SHP77 (cell line): ENCODE data around the gene NSUN2.

Source experiments
- DNase-seq, 2 experiments: peaks; one replicate each; lab custom pipeline; 2025; lab: John Stamatoyannopoulos, UW

The NSUN2 gene

DNA sequence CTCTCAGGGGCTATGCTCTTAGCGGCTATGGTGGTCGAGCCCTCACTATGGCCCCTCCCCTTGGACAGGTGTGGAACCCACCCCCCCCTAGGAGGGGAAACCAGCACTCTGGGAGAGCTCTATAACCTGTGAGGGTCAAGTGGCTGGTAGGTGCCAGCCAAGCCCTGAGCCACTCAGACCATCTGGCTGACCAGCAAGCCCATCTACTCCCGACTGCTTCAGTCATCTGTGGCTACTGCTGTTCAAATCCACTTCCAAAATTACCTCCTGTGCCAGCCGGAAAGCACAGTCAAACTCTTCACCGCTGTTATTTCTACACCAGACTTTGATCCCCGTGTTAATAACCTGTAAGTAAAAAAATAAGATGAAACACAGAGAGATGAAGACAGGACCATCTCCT, 28.5 kb downstream of the NSUN2 start:
- DNase-seq, result no peak

DNA sequence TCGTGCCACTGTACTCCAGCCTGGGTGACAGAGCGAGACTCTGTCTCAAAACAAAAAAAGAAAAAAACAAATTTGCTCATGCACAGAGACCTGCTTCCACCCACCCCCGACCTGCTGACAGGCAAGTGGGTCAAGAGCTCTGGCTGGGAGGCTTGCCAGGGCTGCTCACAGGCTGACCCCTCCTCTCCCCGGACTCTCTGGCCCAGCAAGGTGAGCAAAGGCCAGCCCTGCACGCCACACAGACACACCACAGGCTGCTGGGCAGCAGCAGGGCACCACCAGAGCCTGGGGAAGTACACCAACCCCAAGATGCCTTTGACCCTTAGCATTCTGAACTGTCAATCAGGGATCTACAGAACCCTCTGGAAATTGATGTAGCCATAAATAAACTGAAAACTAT, 29.2 kb downstream of the NSUN2 start:
- peak; percentile 4 to 6 for DNase-seq

DNA sequence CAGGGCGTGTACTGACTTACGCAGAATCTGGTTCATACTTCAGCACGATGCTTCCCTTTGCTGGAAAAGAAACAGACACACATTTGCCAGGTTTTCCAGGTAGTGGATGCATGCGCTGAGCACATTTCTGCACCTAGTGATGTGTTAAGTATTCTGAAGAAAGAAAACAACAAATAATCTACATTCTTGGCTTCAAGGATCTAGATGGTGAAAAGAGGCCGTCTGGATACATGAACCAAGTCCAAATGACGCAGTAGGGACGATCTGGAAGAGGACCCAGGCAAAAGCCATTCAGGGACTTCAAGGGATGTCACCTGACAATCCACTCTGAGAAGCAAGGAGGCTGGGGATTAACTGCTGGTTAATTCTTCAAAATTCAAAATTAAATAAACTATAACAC, 30.4 kb downstream of the NSUN2 start:
- DNase-seq, result no peak

DNA sequence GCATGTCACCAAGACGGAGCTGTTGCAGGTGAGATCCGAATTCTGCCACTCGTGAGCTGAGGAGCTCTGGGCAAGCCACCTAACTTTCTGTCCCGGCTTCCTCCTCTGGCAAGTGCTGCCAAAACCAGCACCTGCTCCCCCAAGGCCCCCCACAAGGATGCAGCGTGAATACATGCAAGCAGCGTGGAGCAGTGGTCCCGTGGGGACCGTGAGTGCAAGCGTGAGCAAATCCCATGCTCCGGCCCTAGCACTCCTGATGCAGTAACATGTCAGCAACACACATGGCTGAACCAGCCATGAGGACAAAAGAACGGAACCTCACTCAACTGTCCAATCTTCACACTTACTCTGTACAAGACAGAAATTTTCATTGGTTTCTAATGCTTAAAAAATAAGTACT, 31.0 kb downstream of the NSUN2 start:
- DNase-seq, result no peak

DNA sequence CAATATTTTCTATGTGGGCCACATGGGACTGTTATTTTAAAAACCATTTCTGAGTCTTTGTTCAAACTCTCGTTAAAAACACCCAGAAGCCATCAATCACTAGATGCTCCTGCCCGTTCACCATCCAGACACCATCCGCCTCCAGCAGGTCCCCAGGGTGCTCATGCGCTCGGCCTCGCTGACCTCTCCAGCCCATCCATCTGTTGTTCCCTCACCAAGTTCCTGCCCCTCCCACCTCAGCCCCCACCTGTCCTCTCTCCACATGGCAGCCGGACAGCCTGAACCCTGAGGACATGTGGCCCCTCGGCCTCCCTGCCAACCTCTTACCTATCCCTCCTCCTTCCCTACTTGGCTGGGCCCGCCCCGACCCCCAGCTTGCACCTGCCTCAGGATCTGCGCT, 31.6 kb downstream of the NSUN2 start:
- DNase-seq, result no peak

DNA sequence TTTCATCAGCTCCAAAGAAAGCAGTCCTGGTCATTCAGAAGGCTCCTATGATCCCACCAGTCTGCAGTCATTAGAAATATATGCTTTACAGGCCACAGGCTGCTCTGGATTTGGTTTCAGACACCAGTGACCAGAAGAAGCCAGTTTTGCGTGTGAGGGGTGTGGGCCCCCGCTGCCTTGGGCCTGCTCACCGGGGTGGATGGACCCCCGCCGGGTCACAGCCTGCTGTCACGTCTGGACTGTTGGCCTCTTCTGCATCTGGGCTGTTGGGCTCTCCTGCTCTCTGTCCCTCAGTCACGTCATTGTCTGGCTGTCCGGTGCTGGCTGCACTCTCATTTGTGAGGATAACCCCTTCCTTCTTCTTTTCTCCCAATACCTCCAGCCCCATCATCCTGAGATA, 33.1 kb downstream of the NSUN2 start:
- DNase-seq, result no peak

DNA sequence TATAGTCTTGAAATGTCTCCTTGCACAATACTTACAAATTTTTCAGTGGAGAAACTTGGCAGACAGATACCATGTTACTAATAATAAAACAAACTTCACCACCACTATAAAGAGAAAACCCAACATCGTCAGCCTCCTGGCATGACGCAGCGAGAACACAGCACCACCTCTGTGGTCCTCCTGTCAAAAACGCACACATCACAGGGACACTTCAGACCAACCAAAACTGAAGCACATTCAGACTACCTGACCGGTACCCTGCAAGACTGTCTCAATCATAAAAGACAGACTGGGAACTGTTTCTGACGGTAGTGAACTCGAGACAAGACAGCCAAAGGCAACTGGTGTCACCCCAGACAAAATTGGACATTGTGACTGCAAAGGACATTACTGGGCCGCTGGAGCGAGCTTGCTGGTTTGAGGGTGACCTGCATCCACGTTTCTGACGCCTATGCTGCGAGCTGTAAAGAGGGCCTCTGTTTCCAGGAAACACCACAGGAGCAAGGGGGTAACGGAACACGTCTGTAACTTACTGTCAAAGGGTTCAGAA, 34.4 kb downstream of the NSUN2 start:
- no peak for DNase-seq

DNA sequence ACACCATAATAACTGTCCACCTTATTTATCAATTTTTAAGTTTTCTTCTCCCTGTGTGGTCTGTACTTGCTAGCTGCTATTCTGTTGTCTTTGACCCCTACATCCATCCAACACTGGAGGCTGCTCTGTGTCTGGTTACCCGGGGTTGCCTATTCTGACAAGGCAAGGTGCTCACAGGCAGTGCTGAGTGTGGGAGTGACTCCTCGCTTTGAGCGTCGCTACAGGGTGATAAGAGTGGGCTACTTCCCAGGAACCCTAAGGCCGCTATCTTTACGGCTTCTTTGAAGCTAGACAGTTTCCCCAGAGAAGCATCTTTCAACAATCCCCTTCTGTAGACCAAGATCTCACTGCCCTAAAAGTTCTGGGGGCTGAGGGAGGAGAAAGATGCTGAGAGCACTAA, 35.3 kb downstream of the NSUN2 start:
- no peak for DNase-seq

DNA sequence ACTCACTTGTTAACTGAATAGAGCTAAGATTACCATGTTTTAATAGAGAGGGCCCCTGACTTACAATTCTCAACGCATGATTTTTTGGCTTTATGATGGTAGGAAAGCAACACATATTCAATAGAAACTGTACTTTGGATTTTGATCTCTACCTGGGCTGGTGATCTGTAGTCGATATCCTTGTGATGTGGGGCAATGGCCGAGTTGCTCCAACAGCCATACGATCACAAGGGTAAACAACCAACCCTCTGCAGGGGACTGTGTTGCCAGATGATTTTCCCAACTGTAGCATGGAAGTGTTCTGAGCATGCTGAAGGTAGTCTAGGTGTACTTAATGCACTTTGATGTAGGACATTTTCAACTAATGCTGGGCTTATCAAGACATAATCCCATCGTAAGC, 36.5 kb downstream of the NSUN2 start:
- no peak for DNase-seq

DNA sequence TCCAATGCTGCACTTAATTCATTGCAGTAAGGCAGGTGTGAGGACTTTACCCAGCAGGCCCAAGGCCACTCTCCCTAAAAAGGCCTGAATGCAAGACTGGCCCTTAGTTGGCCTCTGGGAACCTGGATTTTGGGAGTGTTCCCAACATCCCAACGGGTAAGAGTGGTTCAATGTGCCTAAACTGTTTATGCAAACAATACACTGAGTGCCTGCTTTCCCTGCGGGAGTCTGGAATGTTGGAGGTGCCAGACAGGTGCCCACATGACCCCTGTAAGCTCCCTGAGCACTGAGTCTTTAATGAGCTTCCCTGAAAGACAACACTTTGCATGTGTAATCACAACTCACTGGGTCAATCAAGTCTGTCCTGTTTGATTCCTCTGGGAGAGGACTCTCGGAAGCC, 37.4 kb downstream of the NSUN2 start:
- no peak for DNase-seq

DNA sequence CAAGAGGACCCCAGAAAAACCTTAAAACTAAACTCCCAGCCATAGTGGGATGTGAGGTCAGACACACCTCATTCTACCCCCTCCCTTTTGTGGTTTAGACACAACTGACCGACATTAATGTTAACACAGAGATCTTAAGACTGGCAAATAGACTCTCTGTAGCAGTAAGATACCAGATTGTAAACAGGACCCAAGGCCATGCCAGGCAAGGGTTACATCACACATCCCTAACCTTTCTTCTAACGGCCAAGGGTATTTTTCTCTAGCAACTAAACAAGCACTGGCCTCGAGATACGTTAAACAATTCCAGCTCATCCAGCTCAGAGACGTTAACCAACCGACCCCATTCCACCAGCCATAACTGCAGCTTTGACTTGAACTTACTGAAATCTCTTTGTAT, 38.8 kb downstream of the NSUN2 start:
- no peak for DNase-seq

DNA sequence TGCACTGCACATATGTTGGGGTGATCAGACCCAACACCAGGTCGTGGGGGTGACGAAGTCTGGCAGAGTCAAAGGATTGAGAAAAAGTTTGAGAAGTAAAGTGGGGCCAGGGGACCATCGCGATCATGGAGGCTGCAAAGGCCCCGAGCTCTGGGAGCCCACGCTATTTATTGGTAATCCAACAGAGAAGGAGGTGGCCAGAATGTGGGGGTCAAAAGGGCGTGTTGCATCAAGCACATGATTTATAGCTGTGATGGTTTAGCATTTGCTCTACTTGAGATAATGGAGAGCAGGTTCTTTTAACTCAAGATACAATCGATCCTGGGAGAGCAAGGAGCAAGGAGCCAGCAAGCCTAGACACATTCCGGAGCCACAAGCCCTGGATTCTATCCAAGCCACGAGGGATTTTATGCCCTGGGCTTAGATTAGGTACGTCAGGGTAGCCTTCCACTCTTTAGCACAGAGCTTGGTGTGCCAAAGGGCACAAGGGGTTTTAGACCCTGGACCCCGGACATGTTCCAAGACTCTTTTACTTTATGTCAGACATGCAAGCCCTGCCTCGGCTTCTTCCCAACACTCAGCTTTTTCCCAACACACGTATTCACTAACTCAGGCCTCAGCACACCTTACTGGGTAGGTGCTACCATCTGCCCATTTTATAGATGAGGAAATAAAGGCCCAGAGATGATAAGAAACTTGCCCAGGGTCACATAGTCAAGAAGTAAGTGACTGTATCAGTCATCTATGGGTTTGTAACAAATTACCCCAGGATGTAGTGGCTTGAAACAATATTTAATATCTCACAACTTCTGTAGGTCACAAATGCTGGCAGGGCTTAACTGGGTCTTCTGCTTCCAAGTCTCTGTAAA, 39.5 kb downstream of the NSUN2 start:
- no peak for DNase-seq

DNA sequence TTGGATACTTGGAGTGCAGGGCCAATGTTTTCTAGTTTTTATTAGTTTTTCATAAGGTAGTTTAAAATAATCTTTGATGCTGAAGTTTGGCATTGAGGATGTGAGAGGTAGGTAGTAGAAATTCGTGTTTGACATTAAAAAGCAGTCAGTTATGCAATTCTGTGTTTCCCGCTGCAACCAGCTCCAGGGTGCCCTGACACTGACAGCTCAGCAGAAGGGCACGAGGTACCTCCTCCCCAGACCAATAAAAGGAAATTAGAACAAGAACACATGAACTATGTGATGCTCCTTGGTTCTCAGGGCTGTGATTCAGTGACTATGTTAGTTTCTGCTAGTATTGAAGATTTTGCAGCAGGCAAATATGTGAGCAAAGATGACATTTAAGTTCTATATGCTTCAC, 40.2 kb downstream of the NSUN2 start:
- DNase-seq, result no peak

DNA sequence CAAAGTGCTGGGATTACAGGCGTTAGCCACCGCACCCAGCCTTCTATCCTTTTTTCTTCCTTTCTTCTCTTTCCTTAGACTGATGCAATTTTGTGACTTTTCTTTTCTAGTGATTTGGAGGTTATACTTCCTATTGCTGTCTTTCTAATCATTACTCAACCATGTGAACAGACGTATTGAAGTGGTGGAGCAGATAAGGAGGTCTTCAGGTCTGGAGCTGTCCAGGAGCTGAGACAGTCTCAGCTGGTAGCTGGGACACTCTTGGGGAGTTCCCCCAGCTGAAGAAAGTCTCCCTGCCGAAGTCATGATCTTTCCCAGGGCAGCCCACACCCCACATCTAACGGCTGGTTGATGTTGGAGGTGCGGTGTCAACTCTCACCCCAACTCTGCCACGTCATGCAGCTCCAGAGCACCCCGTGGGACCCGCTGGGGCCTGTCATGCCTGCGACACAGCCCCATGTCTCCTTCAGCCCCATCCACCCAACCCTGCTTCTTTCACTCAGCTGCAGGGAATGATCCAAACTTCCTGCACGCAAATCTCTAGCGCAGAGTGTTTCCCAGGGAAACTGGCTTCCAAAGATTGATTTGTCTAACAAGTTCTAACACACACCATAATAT, 41.1 kb downstream of the NSUN2 start:
- DNase-seq, result no peak

DNA sequence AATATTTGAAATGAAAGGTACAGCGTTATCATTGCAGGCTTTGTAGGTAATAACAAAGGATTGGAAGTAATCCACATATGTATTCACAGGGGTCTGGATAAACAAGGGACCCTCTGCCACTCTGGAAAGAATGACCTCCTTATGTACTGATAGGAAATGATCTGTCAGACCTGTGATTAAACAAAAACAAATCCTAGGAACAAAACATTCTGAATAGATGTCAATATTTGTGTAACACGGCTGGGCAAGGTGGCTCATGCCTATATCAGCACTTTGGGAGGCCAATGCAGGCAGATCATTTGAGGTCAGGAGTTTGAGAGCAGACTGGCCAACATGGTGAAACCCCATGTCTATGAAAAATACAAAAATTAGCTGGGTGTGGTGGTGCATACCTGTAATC, 42.3 kb downstream of the NSUN2 start:
- DNase-seq, result no peak

DNA sequence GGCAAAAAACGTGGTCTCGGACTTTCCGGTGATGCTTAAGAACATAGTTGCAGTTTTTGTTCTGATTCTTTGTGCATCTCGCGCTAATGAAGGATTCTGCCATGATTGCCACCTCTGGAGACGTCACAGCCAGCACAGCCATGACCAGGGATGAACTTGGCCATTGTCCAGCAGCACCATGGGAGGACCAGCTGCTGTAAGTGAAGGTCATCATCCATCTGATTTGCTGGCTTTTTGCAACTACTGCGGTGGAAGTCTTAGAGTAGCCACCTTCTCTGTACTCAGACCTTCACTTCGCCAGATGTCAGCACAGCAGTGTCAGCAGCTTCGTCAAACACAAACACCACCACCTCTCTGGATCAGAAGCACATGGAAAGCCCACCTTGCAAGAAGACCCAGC, 45.7 kb downstream of the NSUN2 start:
- peak; percentile 59 to 69 for DNase-seq

DNA sequence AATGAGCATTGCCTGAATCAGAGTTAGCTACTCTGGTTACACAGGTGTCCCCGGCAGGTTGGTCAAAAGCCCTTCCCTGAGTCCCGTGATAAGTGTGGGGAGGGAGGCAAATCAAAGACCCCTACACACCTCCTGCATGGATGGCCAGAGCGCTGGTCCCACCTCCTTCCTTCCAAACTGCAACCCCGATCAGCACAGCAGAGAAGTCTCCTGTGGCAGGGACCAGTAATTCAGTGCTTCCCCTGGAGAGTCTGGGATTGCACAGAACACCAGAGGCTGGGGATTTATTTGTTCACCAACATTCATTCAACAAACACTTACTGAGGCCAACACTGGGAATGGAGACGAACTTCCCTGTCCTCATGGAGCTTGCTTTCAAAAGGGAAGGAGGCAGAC, 46.2 kb downstream of the NSUN2 start:
- no peak for DNase-seq

DNA sequence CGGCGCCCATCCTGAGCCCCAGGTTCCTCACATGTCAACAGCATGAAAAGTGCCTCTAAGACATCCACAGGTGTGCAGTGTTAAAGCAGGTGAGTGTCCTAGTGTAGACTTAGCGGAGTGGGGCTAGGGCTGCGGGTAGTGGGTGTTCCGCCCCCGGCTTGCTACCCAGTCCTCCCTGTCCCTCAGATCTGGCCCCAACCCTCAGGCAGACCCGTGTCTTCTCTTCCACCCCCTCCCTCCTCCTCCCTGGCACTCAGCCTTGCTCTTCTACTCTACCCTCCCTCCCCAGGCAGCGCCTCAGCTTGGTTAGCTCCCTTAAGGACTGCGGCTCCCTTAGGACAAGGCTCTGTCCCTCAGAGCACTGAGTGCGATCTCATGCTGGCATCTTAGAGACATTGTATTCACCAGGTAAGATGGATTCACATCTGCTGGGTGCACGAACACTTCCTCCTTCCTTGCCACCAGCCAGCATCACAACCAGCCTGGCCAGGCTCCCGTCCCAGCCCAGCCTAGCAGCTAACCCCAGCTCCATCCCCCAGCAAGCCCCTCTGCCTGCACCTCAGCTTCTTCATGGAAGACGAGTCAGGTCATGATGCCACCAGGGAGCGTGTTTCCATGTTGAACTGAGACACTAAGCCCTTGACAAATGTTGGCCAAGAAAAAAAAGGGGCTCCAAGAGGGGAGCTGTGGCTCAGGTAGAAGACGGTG, 46.8 kb downstream of the NSUN2 start:
- DNase-seq, result no peak

DNA sequence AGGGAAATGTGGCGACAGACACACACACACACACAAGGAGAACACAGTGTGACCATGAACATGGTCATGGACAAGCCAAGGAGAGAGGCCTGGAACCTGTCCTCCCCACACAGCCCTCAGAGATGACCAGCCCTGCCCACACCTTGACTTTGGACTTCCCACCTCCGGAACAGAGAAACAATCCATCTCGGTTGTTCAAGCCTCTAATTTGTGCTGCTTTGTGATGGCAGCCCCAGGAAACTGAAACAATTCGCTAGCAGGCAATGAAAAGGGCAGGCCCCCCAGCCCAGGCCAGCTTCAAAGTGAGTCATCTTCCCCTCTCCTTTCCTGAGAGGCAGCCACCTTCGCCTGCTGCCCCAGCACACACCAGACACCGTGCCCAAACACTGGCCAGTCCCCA, 47.7 kb downstream of the NSUN2 start:
- no peak for DNase-seq

DNA sequence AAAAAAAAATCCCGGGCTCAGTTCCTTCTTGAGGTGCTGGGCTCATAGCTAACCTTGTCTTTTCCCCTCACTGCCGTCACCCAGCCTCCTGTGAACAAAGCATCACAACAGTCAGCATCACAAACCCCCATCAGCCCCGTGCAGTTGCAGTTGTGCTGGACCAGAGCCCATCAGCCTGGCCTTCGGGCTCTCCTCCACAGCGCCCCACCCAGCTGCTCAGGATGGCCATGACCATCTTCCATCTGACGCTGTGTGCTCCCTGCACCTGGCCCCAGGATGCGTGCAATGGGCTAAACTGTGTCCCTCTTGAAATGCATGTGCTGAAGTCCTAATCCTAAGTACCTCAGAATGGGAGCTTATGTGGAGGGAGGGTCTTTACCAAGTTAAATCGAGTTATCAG, 48.1 kb downstream of the NSUN2 start:
- peak; percentile 13 to 56 for DNase-seq

DNA sequence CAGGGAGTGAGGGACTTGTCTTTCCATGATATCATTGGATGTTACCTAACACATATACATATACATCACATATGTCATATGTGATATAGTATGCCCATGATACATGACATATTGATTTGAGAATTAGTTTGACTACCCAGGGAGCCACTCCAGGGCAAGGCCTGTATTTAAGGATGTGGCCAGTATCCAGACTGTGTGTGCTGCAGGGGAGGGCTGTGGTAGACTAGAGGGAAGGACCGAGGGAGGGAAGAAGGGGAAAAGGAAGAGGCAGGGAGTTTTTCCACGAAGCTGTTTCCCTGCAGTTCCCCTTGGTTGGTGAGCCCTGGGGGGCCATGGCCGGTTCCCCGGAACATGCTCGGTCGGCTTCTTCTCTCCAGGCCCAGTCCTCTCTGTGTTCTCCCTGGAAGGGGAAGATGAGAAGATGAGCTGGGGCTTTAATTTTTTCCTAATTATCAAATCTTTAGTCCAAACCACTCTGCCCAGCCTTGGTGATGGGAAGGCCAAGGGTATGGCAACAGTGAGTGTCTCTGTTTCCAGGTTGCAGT, 48.7 kb downstream of the NSUN2 start:
- DNase-seq, result no peak

DNA sequence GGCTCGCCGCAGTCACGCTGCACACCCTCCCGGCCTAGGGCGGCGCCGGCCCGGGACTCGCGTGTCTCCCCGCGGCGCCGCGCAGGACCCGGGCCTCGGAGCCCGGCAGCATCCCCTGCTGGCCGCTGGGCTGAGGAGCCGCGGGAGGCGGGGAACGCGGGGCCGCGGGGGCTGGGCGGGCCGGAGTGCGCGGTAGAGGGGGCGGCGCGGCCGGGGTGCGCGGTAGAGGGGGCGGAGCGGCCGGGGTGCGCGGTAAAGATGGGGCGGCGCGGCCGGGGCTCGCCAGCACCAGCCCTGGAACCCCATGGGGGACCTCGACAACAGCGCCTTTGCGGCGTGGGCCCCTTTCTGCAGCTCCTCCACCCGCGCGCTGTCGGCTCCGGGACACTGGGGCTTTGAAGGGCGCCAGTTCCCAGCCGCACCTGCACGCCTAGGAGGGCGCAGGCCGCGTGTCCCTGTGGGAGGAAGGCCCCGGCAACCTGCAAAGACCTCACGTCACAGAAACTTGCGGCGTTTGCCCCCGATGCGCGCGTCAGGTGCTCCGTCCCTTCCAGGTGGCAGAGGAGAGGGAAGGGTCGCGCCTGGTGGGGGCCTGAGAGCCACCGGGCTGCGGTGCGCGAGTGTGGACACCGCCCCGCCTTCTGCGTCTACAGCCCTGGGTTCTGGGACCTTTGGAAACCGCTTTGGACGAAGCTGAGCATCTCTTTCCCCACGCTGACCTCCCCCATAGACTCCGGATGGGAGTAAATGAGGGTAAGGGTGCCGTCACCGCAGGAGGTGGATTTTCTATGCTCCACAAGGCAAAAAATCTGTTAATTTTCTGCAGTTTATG, 49.6 kb downstream of the NSUN2 start:
- no peak for DNase-seq
